OCI-LY7 (cell line): ENCODE results near the gene CDKL1.

Experiments
- CTCF ChIP-seq: fragments of 200-600 bp; sonication (generic); conservative IDR thresholded peaks from 2 replicates; pipeline ENCODE4 v1.5.1; 2014; ENCODE audit warnings: mild to moderate bottlenecking, antibody characterized with exemption, low read length, moderate library complexity, mixed read lengths
- EZH2phosphoT487 ChIP-seq: fragments of 200-600 bp; sonication (generic); IDR thresholded peaks from 2 replicates; pipeline ENCODE4 v1.6.1; 2018; ENCODE audit warnings: low read depth, borderline replicate concordance, mild to moderate bottlenecking, mixed run types, antibody characterized with exemption, low read length, moderate library complexity, mixed read lengths

DNA sequence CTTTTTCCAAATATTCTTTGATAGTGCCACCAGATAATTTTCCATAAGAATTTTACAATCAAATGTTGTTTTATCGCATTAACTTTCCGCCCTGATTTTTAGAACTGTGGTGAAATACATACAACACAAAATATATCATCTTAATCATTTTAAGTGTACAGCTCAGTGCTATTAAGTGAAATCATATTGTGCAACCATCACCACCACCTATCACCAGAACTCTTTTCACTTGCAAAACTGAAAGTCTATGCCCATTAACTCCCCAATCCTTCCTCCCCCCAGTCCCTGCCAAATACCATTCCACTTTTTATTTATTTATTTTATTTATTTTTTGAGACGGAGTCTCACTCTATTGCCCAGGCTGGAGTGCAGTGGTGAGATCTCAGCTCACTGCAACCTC is 36.6 kb downstream of the CDKL1 start:
- TF ChIP-seq CTCF (no peak), EZH2phosphoT487 (no peak)
